HEK293T (cell line): ENCODE results near the gene TPR.

Experiments
- CTCF ChIA-PET: fragments of 350-600 bp; formaldehyde crosslinking; extraction: SDS; loops from one replicate; lab custom pipeline; 2021; ENCODE audit warnings: antibody characterized with exemption, inconsistent platforms; lab: Yijun Ruan, JAX
- POLR2A ChIA-PET: fragments of 350-600 bp; formaldehyde crosslinking; extraction: SDS; loops from one replicate; lab custom pipeline; 2020; ENCODE audit warnings: antibody characterized with exemption, inconsistent platforms; lab: Yijun Ruan, JAX
- DNase-seq: peaks from one replicate; pipeline ENCODE4 v3.0.0; 2012; ENCODE audit warnings: mixed read lengths; ENCODE audit errors: extremely low spot score
- ARNT ChIP-seq: fragments of 450-650 bp; IDR thresholded peaks from 2 replicates; pipeline ENCODE4 v1.6.1; 2017; ENCODE audit warnings: mild to moderate bottlenecking
- BHLHE40 ChIP-seq: fragments of 450-650 bp; IDR thresholded peaks from 2 replicates; pipeline ENCODE4 v1.6.1; 2016; ENCODE audit warnings: mild to moderate bottlenecking, moderate library complexity, borderline replicate concordance
- CTBP1 ChIP-seq: fragments of 450-650 bp; IDR thresholded peaks from 2 replicates; pipeline ENCODE4 v1.6.1; 2016; ENCODE audit warnings: borderline replicate concordance
- ELF4 ChIP-seq: fragments of 450-650 bp; IDR thresholded peaks from 2 replicates; pipeline ENCODE4 v1.6.1; 2017; ENCODE audit warnings: antibody characterized with exemption
- FOXA1 ChIP-seq: fragments of 450-650 bp; IDR thresholded peaks from 2 replicates; pipeline ENCODE4 v1.6.1; 2016; ENCODE audit warnings: mild to moderate bottlenecking
- FOXK2 ChIP-seq: fragments of 450-650 bp; IDR thresholded peaks from 2 replicates; pipeline ENCODE4 v1.6.1; 2016; ENCODE audit warnings: mild to moderate bottlenecking
- FOXM1 ChIP-seq: fragments of 450-650 bp; IDR thresholded peaks from 2 replicates; pipeline ENCODE4 v1.6.1; 2017; ENCODE audit warnings: mild to moderate bottlenecking, borderline replicate concordance
- HDGF ChIP-seq: fragments of 450-650 bp; IDR thresholded peaks from 2 replicates; pipeline ENCODE4 v1.6.1; 2017; ENCODE audit warnings: antibody characterized with exemption, borderline replicate concordance
- L3MBTL2 ChIP-seq: fragments of 450-650 bp; conservative IDR thresholded peaks from 2 replicates; pipeline ENCODE4 v1.6.1; 2016; ENCODE audit warnings: mild to moderate bottlenecking
- LEF1 ChIP-seq: fragments of 450-650 bp; IDR thresholded peaks from 2 replicates; pipeline ENCODE4 v1.6.1; 2017; ENCODE audit warnings: mild to moderate bottlenecking, borderline replicate concordance
- NFRKB ChIP-seq: fragments of 450-650 bp; IDR thresholded peaks from 2 replicates; pipeline ENCODE4 v1.6.1; 2016; ENCODE audit warnings: mild to moderate bottlenecking, moderate library complexity
- SP1 ChIP-seq: fragments of 450-650 bp; IDR thresholded peaks from 2 replicates; pipeline ENCODE4 v1.6.1; 2017
- SUZ12 ChIP-seq: fragments of 450-650 bp; IDR thresholded peaks from 2 replicates; pipeline ENCODE4 v1.6.1; 2016; ENCODE audit warnings: mild to moderate bottlenecking
- TARDBP ChIP-seq: fragments of 450-650 bp; IDR thresholded peaks from 2 replicates; pipeline ENCODE4 v1.6.1; 2016
- ZNF384 ChIP-seq: fragments of 450-650 bp; IDR thresholded peaks from 2 replicates; pipeline ENCODE4 v1.6.1; 2016
- TF ChIP-seq, protein P1 (sequence below): fragments of 450-650 bp; IDR thresholded peaks from 2 replicates; pipeline ENCODE4 v1.6.1; 2016

Gene TPR

GRCh38 chr1:186289943-186290545, 85.0 kb downstream of the TPR start:
- no peak for TF ChIP-seq ARNT
- TF ChIP-seq BHLHE40 = no peak
- no peak for TF ChIP-seq SUZ12
- no peak for TF ChIP-seq LEF1
- no peak for TF ChIP-seq TARDBP
- CTCF ChIA-PET = no interaction called here
- POLR2A ChIA-PET = no interaction called here
- DNase-seq = no peak

DNA sequence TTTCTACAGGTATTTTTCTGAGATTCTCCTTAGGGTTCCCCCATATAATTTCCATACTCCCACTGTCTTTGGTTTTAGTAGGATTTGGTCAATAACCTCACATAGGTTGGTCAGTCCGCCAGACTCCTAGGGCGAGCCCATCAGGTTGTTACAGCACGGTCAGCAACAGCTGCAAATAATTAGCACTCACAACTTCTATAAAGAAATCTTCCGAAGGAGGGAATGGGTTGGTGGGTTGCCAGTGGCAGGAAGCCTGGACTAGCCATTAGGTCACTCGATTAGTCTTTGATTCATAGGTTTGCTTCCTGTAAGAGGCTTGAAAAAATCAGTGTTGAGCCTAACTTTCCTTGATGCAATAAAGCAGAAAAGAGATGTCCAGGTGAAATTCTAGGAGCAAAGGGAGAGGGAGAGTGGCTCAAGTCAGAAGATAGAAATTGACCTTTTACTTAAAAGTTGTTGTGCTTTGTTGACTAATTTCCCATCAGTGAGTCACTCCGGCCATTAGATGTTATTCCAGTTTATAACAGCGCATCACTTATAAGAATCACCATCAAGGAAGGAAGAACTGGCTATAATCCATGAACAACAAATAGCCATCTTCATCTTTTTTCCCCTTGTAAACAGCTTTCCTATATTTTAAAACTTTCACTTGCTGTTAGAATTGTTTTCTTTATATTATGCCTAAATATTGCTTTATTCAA, 88.3 kb downstream of the TPR start:
- TF ChIP-seq LEF1 = no peak
- TF ChIP-seq SUZ12 = no peak
- no peak for TF ChIP-seq ZNF384
- no peak for TF ChIP-seq FOXA1
- no peak for TF ChIP-seq NFRKB
- no peak for TF ChIP-seq HDGF
- TF ChIP-seq ELF4 = no peak
- no peak for TF ChIP-seq ARNT
- TF ChIP-seq TARDBP = no peak
- no peak for TF ChIP-seq CTBP1
- TF ChIP-seq BHLHE40 = no peak
- TF ChIP-seq, protein P1, sequence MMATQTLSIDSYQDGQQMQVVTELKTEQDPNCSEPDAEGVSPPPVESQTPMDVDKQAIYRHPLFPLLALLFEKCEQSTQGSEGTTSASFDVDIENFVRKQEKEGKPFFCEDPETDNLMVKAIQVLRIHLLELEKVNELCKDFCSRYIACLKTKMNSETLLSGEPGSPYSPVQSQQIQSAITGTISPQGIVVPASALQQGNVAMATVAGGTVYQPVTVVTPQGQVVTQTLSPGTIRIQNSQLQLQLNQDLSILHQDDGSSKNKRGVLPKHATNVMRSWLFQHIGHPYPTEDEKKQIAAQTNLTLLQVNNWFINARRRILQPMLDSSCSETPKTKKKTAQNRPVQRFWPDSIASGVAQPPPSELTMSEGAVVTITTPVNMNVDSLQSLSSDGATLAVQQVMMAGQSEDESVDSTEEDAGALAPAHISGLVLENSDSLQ = no peak
- TF ChIP-seq L3MBTL2 = no peak
- TF ChIP-seq FOXM1 = no peak
- TF ChIP-seq FOXK2 = no peak
- no peak for TF ChIP-seq SP1
- no peak for DNase-seq
- POLR2A ChIA-PET = no interaction called here
- CTCF ChIA-PET = interaction anchor here (1.0 kb wide), 1 partner anchor 17 kb away, joined by 3 read pairs; no protein-coding TSS in a partner anchor

GRCh38 chr1:186283374-186283773, 91.7 kb downstream of the TPR start:
- TF ChIP-seq, protein P1 = no peak
- TF ChIP-seq SUZ12 = no peak
- TF ChIP-seq NFRKB = no peak
- TF ChIP-seq FOXK2 = no peak
- no peak for TF ChIP-seq CTBP1
- TF ChIP-seq ZNF384 = no peak
- CTCF ChIA-PET = no interaction called here
- POLR2A ChIA-PET = no interaction called here
- no peak for DNase-seq

DNA sequence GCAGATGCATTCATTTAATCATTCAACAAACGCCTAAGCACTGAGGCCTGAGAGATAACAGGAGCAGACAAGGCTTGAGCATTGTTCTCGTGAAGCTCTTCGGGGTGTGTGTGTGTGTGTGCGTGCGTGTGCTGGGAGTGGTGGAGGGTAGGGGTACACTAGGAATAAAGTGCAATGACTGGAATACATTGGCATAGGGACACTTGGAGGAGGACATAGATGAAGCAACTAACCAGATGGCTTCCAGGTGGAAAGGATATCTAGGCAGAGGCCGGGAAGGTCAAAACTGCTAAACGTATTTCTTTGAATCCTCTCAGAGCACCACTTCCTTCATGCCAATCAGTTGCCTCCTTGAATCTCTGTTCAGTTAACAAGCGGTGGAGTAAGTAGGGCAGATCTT, 92.6 kb downstream of the TPR start:
- POLR2A ChIA-PET = no interaction called here
- CTCF ChIA-PET = no interaction called here
- DNase-seq = no peak

DNA sequence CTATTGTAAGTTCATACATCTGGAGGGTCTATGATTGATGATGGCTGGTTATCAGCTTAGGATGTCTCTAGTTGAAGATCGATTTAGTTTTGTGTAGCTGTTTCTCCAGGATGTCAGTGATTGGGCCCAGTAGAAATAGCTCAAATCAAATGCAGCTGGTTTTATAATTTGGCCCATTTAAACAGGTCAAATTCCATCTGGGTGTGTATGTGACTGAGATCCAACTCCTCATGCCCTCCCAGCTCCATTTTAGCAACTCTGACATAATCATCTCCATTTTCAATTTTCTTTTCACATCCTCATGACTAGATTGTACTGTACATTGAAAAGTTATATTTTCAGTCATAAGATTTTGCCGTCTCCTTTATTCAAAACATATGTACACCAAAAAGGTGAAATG, 99.2 kb downstream of the TPR start:
- CTCF ChIA-PET = interaction anchor here (0.6 kb wide), 1 partner anchor 14 kb away, joined by 3 read pairs; no protein-coding TSS in a partner anchor
- TF ChIP-seq SUZ12 (no peak), L3MBTL2 (no peak), BHLHE40 (no peak), FOXA1 (no peak), ZNF384 (no peak), SP1 (no peak), TARDBP (no peak), CTBP1 (no peak)
- POLR2A ChIA-PET = no interaction called here
- no peak for DNase-seq

More for the DNA sequence above, 92.6 kb downstream of the TPR start:
- TF ChIP-seq, protein P1 = no peak
- TF ChIP-seq SP1 = no peak
- no peak for TF ChIP-seq ELF4
- TF ChIP-seq ARNT = no peak
- TF ChIP-seq FOXM1 = no peak
- TF ChIP-seq TARDBP = no peak
- TF ChIP-seq BHLHE40 = no peak
- TF ChIP-seq CTBP1 = no peak
- no peak for TF ChIP-seq FOXK2
- no peak for TF ChIP-seq NFRKB
- no peak for TF ChIP-seq FOXA1
- TF ChIP-seq SUZ12 = no peak

DNA sequence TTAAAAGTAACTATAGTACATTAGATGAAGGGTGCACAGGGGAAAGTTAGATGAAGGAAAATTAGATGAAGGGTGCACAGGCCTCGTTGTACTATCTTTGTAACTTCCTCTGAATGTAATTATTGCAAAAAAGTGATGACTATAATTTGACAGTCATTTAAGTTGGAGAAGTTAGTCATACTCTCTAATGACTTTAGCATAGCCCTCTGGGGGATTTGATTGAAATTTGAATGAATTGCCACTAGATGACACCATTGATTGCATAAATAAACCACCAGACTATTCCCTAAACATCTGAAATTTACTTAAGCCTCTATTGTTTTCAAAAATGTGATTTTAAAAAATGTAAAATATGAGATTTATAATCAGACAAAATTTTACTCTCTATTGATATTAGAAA, 102.6 kb downstream of the TPR start:
- POLR2A ChIA-PET = no interaction called here
- TF ChIP-seq HDGF (no peak), ARNT (no peak), SP1 (no peak), ELF4 (no peak), FOXK2 (no peak), ZNF384 (no peak), TARDBP (no peak), FOXM1 (no peak), L3MBTL2 (no peak), FOXA1 (no peak), BHLHE40 (no peak), LEF1 (no peak), NFRKB (no peak), SUZ12 (no peak), CTBP1 (no peak)
- TF ChIP-seq, protein P1 = no peak
- CTCF ChIA-PET = no interaction called here
- DNase-seq = no peak
